NCI-H345 treated with DMSO at 0.1 percent for 48 hours (cell line): ENCODE results near the gene MISFA.
"Not testable (repeated sequence)": the region's sequence is repeated elsewhere in the genome, so short reads cannot be mapped to it uniquely, and the experiment has no call there.

ENCODE experiments used
- DNase-seq: peaks from one replicate; lab custom pipeline; 2025; ENCODE audit not compliant: unreplicated experiment; lab: John Stamatoyannopoulos, UW

The MISFA gene

GRCh38 chr11:18617688-18618341 is 18.2 kb downstream of the MISFA start:
- DNase-seq = no peak

- DNase-seq = no peak
Measured at GRCh38 chr11:18618342-18619025, 18.9 kb downstream of the MISFA start.

- no peak for DNase-seq
Measured at GRCh38 chr11:18623707-18624106, 24.1 kb downstream of the MISFA start.

GRCh38 chr11:18624161-18624560 is 24.6 kb downstream of the MISFA start:
- no peak for DNase-seq

- DNase-seq = no peak
Measured at GRCh38 chr11:18632841-18633240, 33.3 kb downstream of the MISFA start.

GRCh38 chr11:18633256-18634139 is 33.9 kb downstream of the MISFA start:
- DNase-seq = no peak

- DNase-seq = peak; percentile 97
Measured at GRCh38 chr11:18634140-18635032, 34.8 kb downstream of the MISFA start, which contains the start of gene SPTY2D1. Gene SPTY2D1 (minus strand): TSS chr11:18634342. CDS start chr11:18634257, 85 bp downstream.

GRCh38 chr11:18641677-18642076 is 42.1 kb downstream of the MISFA start:
- DNase-seq = no peak

- DNase-seq = not testable (repeated sequence)
Measured at GRCh38 chr11:18643034-18643433, 43.4 kb downstream of the MISFA start.

- DNase-seq = no peak
Measured at GRCh38 chr11:18650353-18650752, 50.8 kb downstream of the MISFA start.

GRCh38 chr11:18650859-18651557 is 51.4 kb downstream of the MISFA start:
- no peak for DNase-seq
